Stimulated activated CD4-positive, alpha-beta T cell treated with anti-CD3 and anti-CD28 coated beads, Interleukin-4, amount 100 ng/mL, for 48 hours (primary cell): ENCODE results near the gene RAD23A.
"Not testable (repeated sequence)": the region's sequence is repeated elsewhere in the genome, so short reads cannot be mapped to it uniquely, and the experiment has no call there.

Experiments used
- DNase-seq, 2 donors: peaks; one replicate each; pipeline ENCODE4 v3.0.0-alpha.2; 2020; ENCODE audit warnings: low read depth in 2 of 2

RAD23A gene

DNA sequence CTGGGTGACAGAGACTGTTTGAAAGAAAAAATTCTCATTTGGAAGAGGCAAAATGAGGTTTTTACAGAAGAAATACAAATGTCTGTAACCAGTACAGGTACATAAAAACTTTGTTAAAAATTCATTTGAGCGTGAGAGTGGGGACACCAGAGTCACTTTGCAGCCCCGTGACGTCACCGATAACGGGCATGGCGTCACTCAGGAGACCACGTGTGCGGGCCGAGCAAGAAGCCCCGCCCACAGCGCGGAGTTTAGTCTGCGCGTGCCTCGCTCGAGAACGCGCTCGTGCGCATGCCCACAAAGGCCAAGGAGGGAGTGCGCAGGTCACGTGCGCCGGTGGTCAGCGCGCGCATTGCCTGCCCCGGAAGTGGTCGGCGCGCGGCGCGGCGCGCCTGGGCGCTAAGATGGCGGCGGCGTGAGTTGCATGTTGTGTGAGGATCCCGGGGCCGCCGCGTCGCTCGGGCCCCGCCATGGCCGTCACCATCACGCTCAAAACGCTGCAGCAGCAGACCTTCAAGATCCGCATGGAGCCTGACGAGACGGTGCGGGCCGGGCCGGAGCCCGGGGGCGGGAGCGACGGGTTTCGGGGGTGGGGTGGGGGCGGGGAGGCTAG, at the start of gene RAD23A:
RAD23A (plus strand) TSS at position 384 of the 613 bp plus-strand sequence; CDS start at position 471, 87 bp downstream.
- peak; percentile 98 to 99 for DNase-seq

GRCh38 chr19:12896460-12896859, 49.2 kb upstream of the RAD23A start:
- no peak for DNase-seq

DNA sequence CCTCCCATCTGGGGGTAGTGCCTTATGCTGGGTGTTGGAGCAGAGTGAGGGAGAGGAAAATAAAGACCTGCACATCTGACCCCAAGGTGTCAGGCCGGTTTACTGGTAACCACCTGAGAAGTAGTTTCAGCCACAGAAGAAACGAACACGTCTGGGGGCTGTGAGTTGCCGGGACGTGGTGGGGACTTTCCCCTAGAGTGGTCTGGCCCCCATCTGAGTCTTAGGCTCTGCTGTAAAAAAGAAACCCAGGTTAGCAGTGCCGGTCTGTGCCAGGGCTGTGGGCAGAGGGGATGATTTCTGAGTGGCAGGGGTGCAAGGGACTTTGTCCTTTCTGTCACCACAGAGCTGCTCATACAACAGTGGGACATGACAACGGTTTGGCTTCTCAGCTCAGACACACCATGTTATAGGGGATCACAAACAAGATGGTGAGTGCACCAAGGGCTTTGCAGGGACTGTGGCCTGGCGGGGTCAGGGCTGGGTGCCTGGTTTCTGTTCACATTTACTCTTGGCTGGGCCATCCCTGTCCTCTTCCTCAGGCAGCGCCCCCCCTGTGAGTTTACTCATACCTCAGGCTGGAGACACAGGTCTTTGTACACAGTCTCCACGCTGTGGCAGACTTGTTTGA, 45.7 kb upstream of the RAD23A start:
- DNase-seq = no peak

- no peak for DNase-seq
These were observed 38.5 kb upstream of the RAD23A start for GRCh38 chr19:12907166-12907565.

DNA sequence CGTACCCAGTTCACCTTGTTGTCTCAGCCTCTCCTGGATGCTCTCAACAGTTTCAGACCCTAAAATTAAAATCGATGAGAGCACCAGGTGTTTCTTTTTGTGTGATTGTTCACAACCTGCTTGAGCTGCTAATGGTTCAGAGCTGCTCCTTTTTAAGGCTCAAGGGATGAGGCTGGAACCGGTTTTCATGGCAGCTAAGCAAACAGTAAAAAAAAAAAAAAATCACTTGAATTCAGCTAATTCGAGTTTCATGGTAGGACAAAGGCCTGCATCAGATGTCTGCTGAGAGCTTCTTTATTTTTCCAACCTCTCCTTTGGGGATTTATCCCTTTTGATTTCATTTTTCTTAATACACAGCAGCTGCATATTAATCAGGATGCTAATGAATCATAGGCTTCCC, 33.1 kb upstream of the RAD23A start:
- DNase-seq = no peak

DNA sequence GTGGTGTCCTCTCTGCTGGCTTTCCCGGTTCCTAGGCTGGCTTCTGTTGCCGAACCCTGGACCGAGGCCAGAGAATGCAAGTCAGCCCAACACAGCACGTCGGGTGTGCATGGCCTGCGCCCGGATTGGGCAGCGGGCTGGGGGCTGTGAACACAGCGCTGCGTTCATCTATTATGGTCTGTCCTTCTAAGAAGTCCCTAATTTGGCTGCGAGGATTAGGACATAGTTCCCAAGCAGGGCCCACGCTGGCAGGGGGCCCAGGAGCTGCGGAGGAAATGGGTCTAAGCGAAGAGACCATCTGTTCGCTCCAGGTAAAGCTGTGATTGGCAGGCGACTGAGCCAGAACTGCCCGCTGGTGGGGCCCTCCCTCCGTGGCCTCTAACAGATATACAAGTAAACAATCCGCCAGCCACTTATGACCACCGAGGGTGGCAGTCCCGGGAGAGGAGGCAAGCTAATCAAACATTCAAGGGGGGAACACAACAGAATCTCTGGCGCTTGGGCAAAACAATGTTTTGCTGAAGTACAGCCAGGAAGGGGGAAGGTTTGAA, 32.6 kb upstream of the RAD23A start:
- no peak for DNase-seq

- DNase-seq = no peak
These were observed 31.6 kb upstream of the RAD23A start for GRCh38 chr19:12913851-12914690.

DNA sequence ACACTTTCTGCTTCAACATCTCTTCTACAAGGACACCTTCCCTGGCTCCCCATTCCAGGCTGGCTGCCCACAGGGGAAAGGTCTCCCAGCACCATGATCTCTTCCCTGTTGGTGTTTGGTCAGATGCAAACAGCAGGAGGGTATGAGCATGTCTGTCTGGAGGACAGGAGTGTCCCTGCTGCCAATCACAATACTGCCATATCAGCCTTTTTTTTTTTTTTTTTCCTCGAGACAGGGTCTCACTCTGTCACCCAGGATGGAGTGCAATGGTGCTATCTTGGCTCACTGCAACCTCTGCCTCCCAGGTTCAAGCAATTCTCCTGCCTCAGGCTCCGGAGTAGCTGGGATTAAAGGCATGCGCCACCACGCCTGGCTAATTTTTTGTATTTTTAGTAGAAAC, 29.8 kb upstream of the RAD23A start:
- DNase-seq = not testable (repeated sequence)

DNA sequence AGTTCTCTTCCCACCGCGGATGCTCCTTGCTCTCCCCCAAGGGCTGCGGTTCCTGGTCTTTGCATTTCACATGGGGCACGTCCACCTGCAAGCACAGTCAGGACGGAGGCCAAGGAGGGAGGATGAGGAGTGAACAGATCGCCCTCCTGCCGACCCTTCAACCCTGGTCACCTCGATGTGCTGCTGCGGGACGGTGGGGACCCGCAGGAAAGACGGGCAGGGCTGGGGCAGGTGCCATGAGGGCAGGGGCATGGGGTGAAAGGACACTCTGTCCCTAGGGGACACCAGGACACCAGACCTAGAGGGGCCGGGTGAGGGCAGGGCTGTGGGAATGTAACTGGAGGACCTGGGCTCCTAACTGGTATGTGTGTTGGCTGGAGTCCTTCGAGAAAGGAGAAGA, 27.4 kb upstream of the RAD23A start:
- no peak for DNase-seq

DNA sequence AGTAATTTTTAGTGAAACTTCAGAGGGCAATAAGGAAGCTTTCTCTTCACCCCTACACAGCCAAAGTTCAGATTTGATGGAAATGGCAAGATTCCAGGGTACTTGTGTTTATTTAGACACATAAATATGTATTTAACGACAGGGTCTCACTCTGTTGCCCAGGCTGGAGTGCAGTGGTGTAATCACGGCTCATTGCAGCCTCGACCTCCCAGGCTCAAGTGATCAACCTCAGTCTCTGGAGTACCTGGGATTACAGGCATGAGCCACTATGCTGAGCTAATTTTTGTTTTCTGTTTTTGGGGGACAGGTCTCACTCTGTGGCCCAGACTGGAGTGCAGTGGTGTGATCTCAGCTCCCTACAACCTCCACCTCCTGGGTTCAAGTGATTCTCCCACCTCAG, 24.6 kb upstream of the RAD23A start:
- DNase-seq = no peak

DNA sequence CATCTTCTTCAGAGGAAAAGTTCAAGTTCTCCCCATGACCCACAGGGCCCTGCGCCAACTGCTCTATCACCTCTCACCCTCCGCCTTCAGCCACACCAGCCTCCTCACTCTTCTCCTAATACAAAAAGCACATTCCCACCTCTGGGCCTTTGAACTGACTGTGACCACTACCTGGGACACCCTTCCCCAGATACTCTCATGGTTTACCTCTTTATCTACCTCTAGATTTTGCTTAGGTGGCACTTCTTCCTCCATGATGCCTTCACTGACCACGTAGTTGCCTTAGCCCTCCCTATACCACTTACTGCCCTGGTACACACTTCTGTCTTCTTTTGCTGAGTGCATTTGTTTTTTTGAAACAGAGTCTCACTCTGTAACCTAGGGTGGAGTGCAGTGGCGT, 22.7 kb upstream of the RAD23A start:
- no peak for DNase-seq

- no peak for DNase-seq
These were observed 20.9 kb upstream of the RAD23A start for GRCh38 chr19:12924621-12925310.

GRCh38 chr19:12930002-12930645, 15.5 kb upstream of the RAD23A start:
- no peak for DNase-seq

GRCh38 chr19:12932392-12933286, 13.0 kb upstream of the RAD23A start:
- no peak for DNase-seq

GRCh38 chr19:12933287-12934072, 12.2 kb upstream of the RAD23A start, which contains the start of gene FARSA:
Gene FARSA, minus strand, starts transcription at chr19:12933711. Its CDS starts 15 bp downstream, at chr19:12933696.
- peak; percentile 82 to 89 for DNase-seq

GRCh38 chr19:12935071-12935470, 10.6 kb upstream of the RAD23A start:
- DNase-seq = no peak

- no peak for DNase-seq
These were observed 9.1 kb upstream of the RAD23A start for GRCh38 chr19:12936582-12936981.

- no peak for DNase-seq
These were observed 8.4 kb upstream of the RAD23A start for GRCh38 chr19:12937093-12937926.
